IMR-90 (cell line): ENCODE results near the gene BCL6. TPM values are rescaled to one million over a fixed set of nuclear protein-coding genes. Genes with fewer than 3 reads are reported as not detected.

Experiments
- ATAC-seq: fragments of 200-7000 bp; cut with Tn5 transposase; 2 replicates; pipeline ENCODE4 v1.9.1; 2020; ENCODE audit warnings: low read depth, mild to moderate bottlenecking, moderate library complexity
- BruUV-seq: library from RNA; stranded (reverse); fragments of 400-500 nt; replicated peaks from 2 replicates; lab custom pipeline; 2021; lab: Mats Ljungman, UMichigan
- CTCF ChIA-PET: fragments of 300-600 bp; formaldehyde crosslinking; extraction: SDS; loops from one replicate; lab custom pipeline; 2021; ENCODE audit warnings: antibody characterized with exemption; lab: Yijun Ruan, JAX
- POLR2A ChIA-PET: fragments of 300-600 bp; sonication (Branson Sonifier 250); formaldehyde crosslinking; loops from one replicate; lab custom pipeline; 2022; ENCODE audit warnings: antibody characterized with exemption; ENCODE audit not compliant: unreplicated experiment; lab: Charles Lee
- DNase-seq: peaks from one replicate; pipeline ENCODE4 v3.0.0; 2013
- H2AFZ ChIP-seq: replicated peaks from 2 replicates; pipeline ENCODE3; 2013; ENCODE audit warnings: low read length, mild to moderate bottlenecking; ENCODE audit not compliant: poor library complexity
- H2AK5ac ChIP-seq: 2 replicates; pipeline ENCODE4 v1.6.1; 2013; ENCODE audit warnings: low read depth, low read length, inconsistent platforms
- H2AK9ac ChIP-seq: replicated peaks from 2 replicates; pipeline ENCODE3; 2013; ENCODE audit warnings: mild to moderate bottlenecking, low read depth, low read length, moderate library complexity; ENCODE audit not compliant: poor library complexity
- H2BK120ac ChIP-seq: 2 replicates; pipeline ENCODE4 v1.6.1; 2013; ENCODE audit warnings: low read depth, low read length, inconsistent platforms
- H2BK15ac ChIP-seq: 3 replicates; pipeline ENCODE4 v1.6.1; 2013; ENCODE audit warnings: low read depth, low read length, inconsistent platforms
- H2BK20ac ChIP-seq: 2 replicates; pipeline ENCODE4 v1.6.1; 2013; ENCODE audit warnings: low read depth, mild to moderate bottlenecking, inconsistent platforms, low read length, moderate library complexity
- H2BK5ac ChIP-seq: 2 replicates; pipeline ENCODE4 v1.6.1; 2013; ENCODE audit warnings: mild to moderate bottlenecking, low read depth, low read length, inconsistent platforms; ENCODE audit not compliant: poor library complexity, severe bottlenecking
- H3K14ac ChIP-seq: replicated peaks from 2 replicates; pipeline ENCODE4 v1.6.1; 2013; ENCODE audit warnings: low read depth, low read length, inconsistent platforms
- H3K18ac ChIP-seq: 2 replicates; pipeline ENCODE4 v1.6.1; 2013; ENCODE audit warnings: low read depth, low read length, control low read depth
- H3K23ac ChIP-seq: 2 replicates; pipeline ENCODE4 v1.6.1; 2013; ENCODE audit warnings: low read depth, low read length, inconsistent platforms
- H3K27ac ChIP-seq: 2 replicates; pipeline ENCODE4 v1.5.1; 2013; ENCODE audit warnings: mild to moderate bottlenecking, control low read depth, low read length; ENCODE audit not compliant: insufficient read depth
- H3K27me3 ChIP-seq: 2 replicates; pipeline ENCODE4 v1.6.1; 2013; ENCODE audit warnings: low read length; ENCODE audit not compliant: control insufficient read depth, insufficient read depth
- H3K36me3 ChIP-seq: 2 replicates; pipeline ENCODE4 v1.6.1; 2013; ENCODE audit warnings: low read length, mixed read lengths; ENCODE audit not compliant: control insufficient read depth, insufficient read depth
- H3K4ac ChIP-seq: 2 replicates; pipeline ENCODE4 v1.6.1; 2013; ENCODE audit warnings: low read depth, low read length, inconsistent platforms
- H3K4me1 ChIP-seq: 2 replicates; pipeline ENCODE4 v1.6.1; 2013; ENCODE audit warnings: low read length, mixed read lengths; ENCODE audit not compliant: control insufficient read depth, insufficient read depth
- H3K4me2 ChIP-seq: 2 replicates; pipeline ENCODE4 v1.6.1; 2013; ENCODE audit warnings: low read depth, mild to moderate bottlenecking, control low read depth, low read length, moderate library complexity
- H3K4me3 ChIP-seq: 2 replicates; pipeline ENCODE4 v1.5.1; 2013; ENCODE audit warnings: low read depth, mild to moderate bottlenecking, control low read depth, low read length, moderate library complexity; ENCODE audit not compliant: insufficient read depth
- H3K56ac ChIP-seq: 2 replicates; pipeline ENCODE4 v1.6.1; 2013; ENCODE audit warnings: low read length, inconsistent platforms; ENCODE audit not compliant: insufficient read depth; ENCODE audit errors: extremely low read depth
- H3K79me1 ChIP-seq, 2 experiments: 2 replicates each; pipeline ENCODE4 v1.6.1; 2013; ENCODE audit warnings: low read length in 2 of 2, inconsistent platforms in 1 of 2, low read depth in 1 of 2
- H3K9ac ChIP-seq: 2 replicates; pipeline ENCODE4 v1.6.1; 2013; ENCODE audit warnings: low read depth, low read length, control low read depth
- H3K9me1 ChIP-seq: 2 replicates; pipeline ENCODE4 v1.6.1; 2013; ENCODE audit warnings: low read length, inconsistent platforms; ENCODE audit not compliant: insufficient read depth
- H3K9me3 ChIP-seq: 2 replicates; pipeline ENCODE4 v1.6.1; 2013; ENCODE audit warnings: low read length; ENCODE audit not compliant: control insufficient read depth, insufficient read depth
- H4K20me1 ChIP-seq: 2 replicates; pipeline ENCODE4 v1.6.1; 2013; ENCODE audit warnings: low read length, inconsistent platforms; ENCODE audit not compliant: insufficient read depth
- H4K5ac ChIP-seq: 2 replicates; pipeline ENCODE4 v1.6.1; 2013; ENCODE audit warnings: mild to moderate bottlenecking, low read depth, low read length, control low read depth
- H4K8ac ChIP-seq, 2 experiments: 2 replicates each; pipeline ENCODE4 v1.6.1; 2013; ENCODE audit warnings: low read depth in 2 of 2, low read length in 2 of 2, control low read depth in 1 of 2, inconsistent platforms in 1 of 2
- H4K91ac ChIP-seq: 2 replicates; pipeline ENCODE4 v1.6.1; 2013; ENCODE audit warnings: low read depth, low read length, inconsistent platforms; ENCODE audit not compliant: insufficient read depth
- BHLHE40 ChIP-seq: fragments of 150-350 bp; IDR thresholded peaks from 2 replicates; pipeline ENCODE4 v1.6.1; 2016; ENCODE audit warnings: mild to moderate bottlenecking, low read depth, low read length
- CTCF ChIP-seq: conservative IDR thresholded peaks from 2 replicates; pipeline ENCODE4 v1.5.1; 2012; ENCODE audit warnings: mild to moderate bottlenecking, low read depth, low read length, improper control_type of control experiment
- WGBS, 2 experiments: methylation state at CpG; one replicate each; pipeline versions ENCODE4 v1.1.5 to v1.1.7; 2013; ENCODE audit warnings: missing lambda C conversion rate in 2 of 2; ENCODE audit not compliant: insufficient read length in 1 of 2; ENCODE audit errors: extremely low coverage in 2 of 2; 5-methylcytosine and 5-hydroxymethylcytosine counted together
- dilution Hi-C: fragments of 300-500 bp; cut with HindIII; formaldehyde crosslinking; loops from one replicate; pipeline ENCODE4 v1.14.3; 2018; ENCODE audit warnings: low sequenced_read_pairs; ENCODE audit not compliant: unreplicated experiment
- in situ Hi-C: fragments of 300-500 bp; cut with MboI; formaldehyde crosslinking; loops from 3 replicates; pipeline ENCODE4 v1.14.3; 2019; ENCODE audit warnings: low sequenced_read_pairs, inconsistent platforms, mixed read lengths
- intact Hi-C: fragments of 100-400 bp; cut with micrococcal nuclease; formaldehyde crosslinking; loops from 2 replicates; pipeline ENCODE4 v1.10.0; 2022
- polyA plus RNA-seq, 3 experiments: library from polyadenylated mRNA; depleted of rRNA; stranded (reverse); fragments of >200 nt; gene quantifications; 2 replicates each; pipeline ENCODE4 v1.2.3, GENCODE V29; 2012; ENCODE audit warnings: low replicate concordance in 1 of 3
- total RNA-seq: library from RNA; depleted of rRNA; stranded (reverse); fragments of >200 nt; gene quantifications from 2 replicates; pipeline ENCODE4 v1.2.3, GENCODE V29; 2012

Gene BCL6
- total and polyA plus RNA-seq, 2 of the 4 experiments (the other 2 are of a cell fraction): 19.7 to 22.6 TPM

DNA sequence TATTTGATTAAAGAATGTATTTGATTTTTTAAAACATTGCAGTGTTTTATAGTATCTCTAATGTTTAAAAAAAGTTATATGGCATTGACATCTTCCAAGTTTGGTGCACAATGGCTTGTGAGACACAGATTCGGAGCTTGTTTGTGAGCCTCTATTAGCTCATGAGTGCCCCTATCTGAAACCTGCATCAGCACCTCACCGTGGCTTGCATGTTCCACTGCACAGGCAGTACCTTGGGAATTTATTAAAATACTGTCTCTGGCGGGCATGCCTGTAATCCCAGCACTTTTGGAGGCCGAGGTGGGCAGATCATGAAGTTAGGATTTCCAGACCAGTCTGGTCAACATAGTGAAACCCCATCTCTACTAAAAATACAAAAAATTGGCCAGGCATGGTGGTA, 36.1 kb downstream of the BCL6 start:
- Histone ChIP-seq H2BK20ac (no peak overlapping the region), H2AK5ac (no peak overlapping the region), H3K4me3 (no peak overlapping the region), H3K14ac (no peak overlapping the region), H3K4me2 (no peak overlapping the region), H3K9me3 (no peaks in the 10 kb centered on the region), H4K8ac (no peak overlapping the region), H3K27me3 (peaks cover 6% of the 10 kb centered on the region), H3K23ac (no peak overlapping the region), H2BK120ac (no peak overlapping the region), H2BK5ac (no peak overlapping the region), H4K91ac (no peak overlapping the region), H3K56ac (no peak overlapping the region), H2AK9ac (no peak overlapping the region), H3K79me1 (no peaks in the 10 kb centered on the region), H3K4ac (no peak overlapping the region), H4K5ac (no peak overlapping the region), H3K9me1 (no peaks in the 10 kb centered on the region), H3K18ac (no peak overlapping the region), H2AFZ (no peak overlapping the region), H3K36me3 (no peaks in the 10 kb centered on the region), H3K9ac (no peak overlapping the region), H3K4me1 (no peaks in the 10 kb centered on the region), H2BK15ac (no peak overlapping the region), H4K20me1 (no peaks in the 10 kb centered on the region), H3K27ac (no peak overlapping the region)
- 88% methylated on average over 1 of the region's 4 CpGs; no CpG with 5 or more reads in 1 of the 2 experiments for WGBS, 2 experiments
- no peak for ATAC-seq
- dilution Hi-C loops: no loop called here
- intact Hi-C loops: loop anchor here (10.0 kb wide), 1 partner anchor 864 kb away; the partner anchor contains the start of gene ADIPOQ
- no TSS peak for BruUV-seq
- in situ Hi-C loops: loop anchor here (25.0 kb wide), 1 partner anchor 1528 kb away; no protein-coding TSS in a partner anchor
- CTCF ChIA-PET: interaction anchor here (1.2 kb wide), 1 partner anchor 29 kb away, joined by 3 read pairs; no protein-coding TSS in a partner anchor
- DNase-seq: no peak
- TF ChIP-seq CTCF (0 out of 2 replicates have a peak, but pooled peaks have one; percentile 11), BHLHE40 (no peak)
- POLR2A ChIA-PET: no interaction called here
